Measurements from ENCODE around the gene ATP6V1B1. TPM values are rescaled to one million over a fixed set of nuclear protein-coding genes. Genes with fewer than 3 reads are reported as not detected.
"Not testable (repeated sequence)": the region's sequence is repeated elsewhere in the genome, so short reads cannot be mapped to it uniquely, and the experiment has no call there.

ATP6V1B1 gene
- total RNA-seq, 1 experiment from 2014 or later: not detected

DNA sequence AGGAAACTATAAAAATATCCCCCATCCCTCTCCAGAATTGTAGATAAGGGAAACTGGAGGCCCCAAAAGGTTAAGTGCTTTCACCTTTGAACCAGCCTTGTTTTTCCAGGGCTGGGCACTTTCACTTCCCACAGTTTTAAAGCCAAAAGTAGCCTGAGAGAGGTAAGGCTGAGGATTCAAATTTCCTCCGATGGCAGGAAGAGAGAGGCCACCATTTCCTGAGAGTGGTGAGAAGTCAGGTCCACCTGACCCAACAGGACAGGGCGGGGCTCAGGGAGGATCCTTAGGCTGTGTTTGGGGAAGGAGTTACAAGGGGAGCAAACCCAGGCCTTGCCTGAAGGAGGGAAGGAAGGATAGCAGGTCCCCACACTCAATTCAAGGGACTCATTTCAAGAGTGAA lies 63.7 kb downstream of the ATP6V1B1 start:
- H3K27me3 ChIP-seq (ENCODE audit: low read length): no peaks in the 10 kb centered on the region
- no TSS peak for BruUV-seq (replicated peaks)
- no peak overlapping the region for H3K9ac ChIP-seq (ENCODE audit: low read length)
- H3K4me2 ChIP-seq (ENCODE audit: low read length): no peak overlapping the region
- H3K9me2 ChIP-seq (replicated peaks; ENCODE audit: low read length): no peaks in the 10 kb centered on the region
- no peak overlapping the region for H3K27ac ChIP-seq (ENCODE audit: low read length)
- peaks cover 2% of the 10 kb centered on the region for H3K79me2 ChIP-seq (ENCODE audit: low read length)
- POLR2A ChIA-PET (ENCODE audit: unreplicated experiment): no interaction called here
- H4K20me1 ChIP-seq (ENCODE audit: low read length): no peaks in the 10 kb centered on the region
- ATAC-seq (no peak), DNase-seq (no peak)
- H3K4me3 ChIP-seq (ENCODE audit: low read length): no peak overlapping the region
- no peaks in the 10 kb centered on the region; the same call in 1 of the 2 replicates for H3K4me1 ChIP-seq (ENCODE audit: insufficient read depth, low read length)
- H3K36me3 ChIP-seq (ENCODE audit: low read depth, low read length): no peaks in the 10 kb centered on the region
- H2AFZ ChIP-seq (ENCODE audit: low read length): no peak overlapping the region
- intact Hi-C loops (cut with micrococcal nuclease): no loop called here
- no peaks in the 10 kb centered on the region for H3F3A ChIP-seq (ENCODE audit: low read length, unreplicated experiment)
- no peak for TF ChIP-seq EZH2 (IDR thresholded peaks at IDR 0.05; ENCODE audit: low read length, unreplicated experiment)
- TF ChIP-seq EZH2phosphoT487 (IDR thresholded peaks at IDR 0.05; ENCODE audit: borderline replicate concordance, low read length): no peak
- TF ChIP-seq, protein P1, sequence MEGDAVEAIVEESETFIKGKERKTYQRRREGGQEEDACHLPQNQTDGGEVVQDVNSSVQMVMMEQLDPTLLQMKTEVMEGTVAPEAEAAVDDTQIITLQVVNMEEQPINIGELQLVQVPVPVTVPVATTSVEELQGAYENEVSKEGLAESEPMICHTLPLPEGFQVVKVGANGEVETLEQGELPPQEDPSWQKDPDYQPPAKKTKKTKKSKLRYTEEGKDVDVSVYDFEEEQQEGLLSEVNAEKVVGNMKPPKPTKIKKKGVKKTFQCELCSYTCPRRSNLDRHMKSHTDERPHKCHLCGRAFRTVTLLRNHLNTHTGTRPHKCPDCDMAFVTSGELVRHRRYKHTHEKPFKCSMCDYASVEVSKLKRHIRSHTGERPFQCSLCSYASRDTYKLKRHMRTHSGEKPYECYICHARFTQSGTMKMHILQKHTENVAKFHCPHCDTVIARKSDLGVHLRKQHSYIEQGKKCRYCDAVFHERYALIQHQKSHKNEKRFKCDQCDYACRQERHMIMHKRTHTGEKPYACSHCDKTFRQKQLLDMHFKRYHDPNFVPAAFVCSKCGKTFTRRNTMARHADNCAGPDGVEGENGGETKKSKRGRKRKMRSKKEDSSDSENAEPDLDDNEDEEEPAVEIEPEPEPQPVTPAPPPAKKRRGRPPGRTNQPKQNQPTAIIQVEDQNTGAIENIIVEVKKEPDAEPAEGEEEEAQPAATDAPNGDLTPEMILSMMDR (conservative IDR thresholded peaks at IDR 0.05; ENCODE audit: low read depth, low read length): no peak
- H3K9me3 ChIP-seq (ENCODE audit: low read length): no peaks in the 10 kb centered on the region
- CTCF ChIA-PET: no interaction called here

- intact Hi-C loops (cut with micrococcal nuclease): not testable (repeated sequence)
Measured at GRCh38 chr2:70999931-71000330, 64.2 kb downstream of the ATP6V1B1 start.

GRCh38 chr2:71000780-71001591 lies 65.3 kb downstream of the ATP6V1B1 start:
- peak; percentile 65 for DNase-seq
- H3K4me2 ChIP-seq (ENCODE audit: low read length): peak overlapping the region; percentile 72
- peak; percentile 87 for ATAC-seq
- H3K9ac ChIP-seq (ENCODE audit: low read length): no peak overlapping the region
- no peaks in the 10 kb centered on the region for H3K79me2 ChIP-seq (ENCODE audit: low read length)
- H2AFZ ChIP-seq (ENCODE audit: low read length): peak overlapping the region; percentile 89
- H3K36me3 ChIP-seq (ENCODE audit: low read depth, low read length): no peaks in the 10 kb centered on the region
- peak overlapping the region; percentile 36; the same call in 1 of the 2 replicates for H3K4me3 ChIP-seq (ENCODE audit: low read length)
- intact Hi-C loops (cut with micrococcal nuclease): no loop called here
- TF ChIP-seq EZH2phosphoT487 (IDR thresholded peaks at IDR 0.05; ENCODE audit: borderline replicate concordance, low read length) (no peak), EZH2 (IDR thresholded peaks at IDR 0.05; ENCODE audit: low read length, unreplicated experiment) (no peak)
- TF ChIP-seq, protein P1 (conservative IDR thresholded peaks at IDR 0.05; ENCODE audit: low read depth, low read length): peak; percentile 95
- H3F3A ChIP-seq (ENCODE audit: low read length, unreplicated experiment): no peaks in the 10 kb centered on the region
- H4K20me1 ChIP-seq (ENCODE audit: low read length): no peaks in the 10 kb centered on the region
- H3K4me1 ChIP-seq (ENCODE audit: insufficient read depth, low read length): no peaks in the 10 kb centered on the region; the same call in 1 of the 2 replicates
- ChIA-PET CTCF (interaction anchor here (1.4 kb wide), 1 partner anchor 69 kb away, joined by 3 read pairs; no protein-coding TSS in a partner anchor), POLR2A (ENCODE audit: unreplicated experiment) (interaction anchor here (0.6 kb wide), 1 partner anchor 90 kb away, joined by 3 read pairs; no protein-coding TSS in a partner anchor)
- BruUV-seq (replicated peaks): no TSS peak
- H3K9me2 ChIP-seq (replicated peaks; ENCODE audit: low read length): no peaks in the 10 kb centered on the region
- no peaks in the 10 kb centered on the region for H3K9me3 ChIP-seq (ENCODE audit: low read length)
- H3K27ac ChIP-seq (ENCODE audit: low read length): no peak overlapping the region
- H3K27me3 ChIP-seq (ENCODE audit: low read length): no peaks in the 10 kb centered on the region

More at GRCh38 chr2:70999931-71000330, 64.2 kb downstream of the ATP6V1B1 start:
- H3K79me2 ChIP-seq (ENCODE audit: low read length); H3K4me1 ChIP-seq (ENCODE audit: insufficient read depth, low read length); H3K9ac ChIP-seq (ENCODE audit: low read length); POLR2A ChIA-PET (ENCODE audit: unreplicated experiment); H3K9me3 ChIP-seq (ENCODE audit: low read length); H3K36me3 ChIP-seq (ENCODE audit: low read depth, low read length); H3K9me2 ChIP-seq (replicated peaks; ENCODE audit: low read length); BruUV-seq (replicated peaks); H2AFZ ChIP-seq (ENCODE audit: low read length); H3F3A ChIP-seq (ENCODE audit: low read length, unreplicated experiment); H4K20me1 ChIP-seq (ENCODE audit: low read length); H3K27me3 ChIP-seq (ENCODE audit: low read length); ATAC-seq; H3K27ac ChIP-seq (ENCODE audit: low read length); H3K4me2 ChIP-seq (ENCODE audit: low read length); H3K4me3 ChIP-seq (ENCODE audit: low read length); DNase-seq; CTCF ChIA-PET: not testable (repeated sequence)

Data from PC-3 (cell line).